ENCODE measurements around the gene SLC39A6.

The SLC39A6 gene

GRCh38 chr18:36099311-36099710 lies 29.8 kb downstream of the SLC39A6 start:
- TF ChIP-seq, protein P1, sequence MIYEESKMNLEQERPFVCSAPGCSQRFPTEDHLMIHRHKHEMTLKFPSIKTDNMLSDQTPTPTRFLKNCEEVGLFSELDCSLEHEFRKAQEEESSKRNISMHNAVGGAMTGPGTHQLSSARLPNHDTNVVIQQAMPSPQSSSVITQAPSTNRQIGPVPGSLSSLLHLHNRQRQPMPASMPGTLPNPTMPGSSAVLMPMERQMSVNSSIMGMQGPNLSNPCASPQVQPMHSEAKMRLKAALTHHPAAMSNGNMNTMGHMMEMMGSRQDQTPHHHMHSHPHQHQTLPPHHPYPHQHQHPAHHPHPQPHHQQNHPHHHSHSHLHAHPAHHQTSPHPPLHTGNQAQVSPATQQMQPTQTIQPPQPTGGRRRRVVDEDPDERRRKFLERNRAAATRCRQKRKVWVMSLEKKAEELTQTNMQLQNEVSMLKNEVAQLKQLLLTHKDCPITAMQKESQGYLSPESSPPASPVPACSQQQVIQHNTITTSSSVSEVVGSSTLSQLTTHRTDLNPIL (CRISPR knock-in tag; IDR thresholded peaks at IDR 0.05; ENCODE audit: low read depth) = no peak
- peak; percentile 73; the same call in 1 of the 2 replicates for TF ChIP-seq TCF4 (CRISPR knock-in tag; IDR thresholded peaks at IDR 0.05; ENCODE audit: borderline replicate concordance)
- TF ChIP-seq ISL1 (CRISPR knock-in tag; IDR thresholded peaks at IDR 0.05) = peak; percentile 31; the same call in 1 of the 2 replicates
- TF ChIP-seq ESRRG (CRISPR knock-in tag; IDR thresholded peaks at IDR 0.05) = no peak
- no peak for TF ChIP-seq BACH2 (CRISPR knock-in tag; IDR thresholded peaks at IDR 0.05; ENCODE audit: borderline replicate concordance)
- ATAC-seq = no peak

GRCh38 chr18:36096955-36097354 lies 32.2 kb downstream of the SLC39A6 start:
- no peak for ATAC-seq
- TF ChIP-seq PPARA (CRISPR knock-in tag; IDR thresholded peaks at IDR 0.05; ENCODE audit: borderline replicate concordance) = no peak
- no peak for TF ChIP-seq ZNF70 (CRISPR knock-in tag; IDR thresholded peaks at IDR 0.05)
- TF ChIP-seq RARB (CRISPR knock-in tag; IDR thresholded peaks at IDR 0.05) = no peak
- TF ChIP-seq, protein P1 (CRISPR knock-in tag; IDR thresholded peaks at IDR 0.05; ENCODE audit: low read depth) = no peak
- TF ChIP-seq ZFP3 (CRISPR knock-in tag; IDR thresholded peaks at IDR 0.05) = no peak
- TF ChIP-seq BACH2 (CRISPR knock-in tag; IDR thresholded peaks at IDR 0.05; ENCODE audit: borderline replicate concordance) = no peak
- TF ChIP-seq, protein P2, sequence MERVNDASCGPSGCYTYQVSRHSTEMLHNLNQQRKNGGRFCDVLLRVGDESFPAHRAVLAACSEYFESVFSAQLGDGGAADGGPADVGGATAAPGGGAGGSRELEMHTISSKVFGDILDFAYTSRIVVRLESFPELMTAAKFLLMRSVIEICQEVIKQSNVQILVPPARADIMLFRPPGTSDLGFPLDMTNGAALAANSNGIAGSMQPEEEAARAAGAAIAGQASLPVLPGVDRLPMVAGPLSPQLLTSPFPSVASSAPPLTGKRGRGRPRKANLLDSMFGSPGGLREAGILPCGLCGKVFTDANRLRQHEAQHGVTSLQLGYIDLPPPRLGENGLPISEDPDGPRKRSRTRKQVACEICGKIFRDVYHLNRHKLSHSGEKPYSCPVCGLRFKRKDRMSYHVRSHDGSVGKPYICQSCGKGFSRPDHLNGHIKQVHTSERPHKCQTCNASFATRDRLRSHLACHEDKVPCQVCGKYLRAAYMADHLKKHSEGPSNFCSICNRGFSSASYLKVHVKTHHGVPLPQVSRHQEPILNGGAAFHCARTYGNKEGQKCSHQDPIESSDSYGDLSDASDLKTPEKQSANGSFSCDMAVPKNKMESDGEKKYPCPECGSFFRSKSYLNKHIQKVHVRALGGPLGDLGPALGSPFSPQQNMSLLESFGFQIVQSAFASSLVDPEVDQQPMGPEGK (CRISPR knock-in tag; IDR thresholded peaks at IDR 0.05; ENCODE audit: borderline replicate concordance) = no peak
- no peak for TF ChIP-seq ISL1 (CRISPR knock-in tag; IDR thresholded peaks at IDR 0.05)
- no peak for TF ChIP-seq TSHZ2 (CRISPR knock-in tag; IDR thresholded peaks at IDR 0.05)

- TF ChIP-seq, protein P3, sequence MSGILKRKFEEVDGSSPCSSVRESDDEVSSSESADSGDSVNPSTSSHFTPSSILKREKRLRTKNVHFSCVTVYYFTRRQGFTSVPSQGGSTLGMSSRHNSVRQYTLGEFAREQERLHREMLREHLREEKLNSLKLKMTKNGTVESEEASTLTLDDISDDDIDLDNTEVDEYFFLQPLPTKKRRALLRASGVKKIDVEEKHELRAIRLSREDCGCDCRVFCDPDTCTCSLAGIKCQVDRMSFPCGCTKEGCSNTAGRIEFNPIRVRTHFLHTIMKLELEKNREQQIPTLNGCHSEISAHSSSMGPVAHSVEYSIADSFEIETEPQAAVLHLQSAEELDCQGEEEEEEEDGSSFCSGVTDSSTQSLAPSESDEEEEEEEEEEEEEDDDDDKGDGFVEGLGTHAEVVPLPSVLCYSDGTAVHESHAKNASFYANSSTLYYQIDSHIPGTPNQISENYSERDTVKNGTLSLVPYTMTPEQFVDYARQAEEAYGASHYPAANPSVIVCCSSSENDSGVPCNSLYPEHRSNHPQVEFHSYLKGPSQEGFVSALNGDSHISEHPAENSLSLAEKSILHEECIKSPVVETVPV (CRISPR knock-in tag; IDR thresholded peaks at IDR 0.05) = no peak
- TF ChIP-seq TSHZ2 (CRISPR knock-in tag; IDR thresholded peaks at IDR 0.05) = no peak
- TF ChIP-seq ZNF8 (CRISPR knock-in tag; IDR thresholded peaks at IDR 0.05) = no peak
- ATAC-seq = peak; percentile 65
Measured at GRCh38 chr18:36095936-36096519, 33.1 kb downstream of the SLC39A6 start.

- ATAC-seq = no peak
- TF ChIP-seq ZFP3 (CRISPR knock-in tag; IDR thresholded peaks at IDR 0.05) (no peak), OSR1 (CRISPR knock-in tag; IDR thresholded peaks at IDR 0.05) (no peak), ZNF565 (CRISPR knock-in tag; conservative IDR thresholded peaks at IDR 0.05; ENCODE audit: low read depth) (no peak), TSHZ2 (CRISPR knock-in tag; IDR thresholded peaks at IDR 0.05) (no peak), ISL1 (CRISPR knock-in tag; IDR thresholded peaks at IDR 0.05) (no peak), SNAI2 (CRISPR knock-in tag; IDR thresholded peaks at IDR 0.05) (no peak)
- TF ChIP-seq, protein P1 (CRISPR knock-in tag; IDR thresholded peaks at IDR 0.05; ENCODE audit: low read depth) = no peak
Measured at GRCh38 chr18:36094431-36094830, 34.7 kb downstream of the SLC39A6 start.
